ENCODE results near the gene ZNF587B.
"Not testable (repeated sequence)": the region's sequence is repeated elsewhere in the genome, so short reads cannot be mapped to it uniquely, and the experiment has no call there.

Gene ZNF587B

GRCh38 chr19:57873883-57874799, 44.0 kb downstream of the ZNF587B start:
- DNase-seq, result not testable (repeated sequence)

- DNase-seq, result no peak
Observed at GRCh38 chr19:57886046-57886445, 55.9 kb downstream of the ZNF587B start.

- DNase-seq, result no peak
Observed at GRCh38 chr19:57887195-57887941, 57.3 kb downstream of the ZNF587B start.

- no peak for DNase-seq
Observed at GRCh38 chr19:57888107-57888559, 58.0 kb downstream of the ZNF587B start.

- no peak for DNase-seq
Observed at GRCh38 chr19:57888560-57889231, 58.6 kb downstream of the ZNF587B start, which contains the start of gene ZNF814. Gene ZNF814, minus strand, starts transcription at chr19:57889037. Its CDS starts 235 bp downstream, at chr19:57888802.

- not testable (repeated sequence) for DNase-seq
Observed at GRCh38 chr19:57890706-57891105, 60.6 kb downstream of the ZNF587B start.

Measured in NCI-H1092 treated with DMSO at 0.1 percent for 48 hours (cell line).